Measurements from ENCODE around the gene SGK2.

Gene SGK2
- 0.04 to 0.92 (median 0.77) reads per million in 3 experiments for total RNA-seq

DNA sequence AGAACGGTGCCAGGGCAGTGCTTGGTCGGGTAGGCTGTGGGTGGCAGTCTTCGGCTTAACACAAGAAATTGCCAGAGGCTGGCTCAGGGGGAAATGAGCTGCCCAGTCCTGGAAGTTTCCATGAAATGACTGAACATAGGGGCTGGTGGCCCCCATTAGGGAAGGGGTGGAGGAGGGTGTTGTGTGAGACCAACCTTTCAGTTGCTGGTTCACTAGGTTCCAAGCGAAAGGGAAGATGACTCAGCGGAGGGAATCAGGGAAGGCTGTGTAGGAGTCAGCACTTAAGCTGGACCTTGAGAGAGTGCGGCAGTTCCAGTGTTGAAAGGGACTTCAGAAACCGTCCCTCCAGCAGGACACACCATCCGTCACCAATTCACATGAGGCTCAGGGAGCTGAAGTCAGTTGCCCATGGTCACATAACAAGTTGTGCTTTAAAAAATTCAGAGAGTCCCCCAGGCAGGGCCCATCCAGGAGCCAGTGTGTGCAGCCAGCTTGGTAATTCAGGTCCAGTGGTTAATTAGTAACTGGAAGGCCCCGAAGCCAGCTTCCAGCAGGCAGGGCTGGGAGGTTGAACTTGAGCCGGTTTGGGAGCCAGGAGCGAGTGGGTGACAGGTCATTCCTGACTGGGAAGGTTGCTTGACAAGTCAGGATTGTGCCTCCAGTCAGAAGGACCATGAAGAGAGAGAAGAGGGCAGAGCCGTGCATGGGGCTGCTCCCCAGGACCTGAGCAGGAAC lies at the start of gene SGK2:
Gene SGK2 (plus strand): TSS at position 616 of the 735 bp plus-strand sequence. CDS start 7,469 bp downstream, outside the sequence.
- DNase-seq: no peak

DNA sequence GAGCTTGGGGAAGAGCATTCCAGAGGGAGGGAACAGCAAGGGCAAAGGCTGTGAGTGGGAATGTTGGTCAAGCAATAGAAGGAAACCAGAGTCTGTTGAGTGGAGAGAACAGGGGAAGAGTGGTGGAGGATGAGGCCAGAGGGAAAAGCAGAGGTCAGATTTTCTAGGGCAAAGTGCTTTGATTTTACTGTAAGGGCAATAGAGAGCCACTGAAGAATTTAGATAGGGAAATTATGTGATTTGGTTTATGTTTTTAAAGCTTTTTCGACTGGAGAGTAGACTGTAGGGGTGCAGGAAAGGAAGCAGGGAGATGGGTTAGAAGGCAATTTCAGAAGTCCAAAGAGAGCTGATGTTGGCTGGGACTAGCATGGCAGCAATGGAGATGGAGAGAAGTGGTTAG lies 46.9 kb upstream of the SGK2 start:
- DNase-seq: no peak

DNA sequence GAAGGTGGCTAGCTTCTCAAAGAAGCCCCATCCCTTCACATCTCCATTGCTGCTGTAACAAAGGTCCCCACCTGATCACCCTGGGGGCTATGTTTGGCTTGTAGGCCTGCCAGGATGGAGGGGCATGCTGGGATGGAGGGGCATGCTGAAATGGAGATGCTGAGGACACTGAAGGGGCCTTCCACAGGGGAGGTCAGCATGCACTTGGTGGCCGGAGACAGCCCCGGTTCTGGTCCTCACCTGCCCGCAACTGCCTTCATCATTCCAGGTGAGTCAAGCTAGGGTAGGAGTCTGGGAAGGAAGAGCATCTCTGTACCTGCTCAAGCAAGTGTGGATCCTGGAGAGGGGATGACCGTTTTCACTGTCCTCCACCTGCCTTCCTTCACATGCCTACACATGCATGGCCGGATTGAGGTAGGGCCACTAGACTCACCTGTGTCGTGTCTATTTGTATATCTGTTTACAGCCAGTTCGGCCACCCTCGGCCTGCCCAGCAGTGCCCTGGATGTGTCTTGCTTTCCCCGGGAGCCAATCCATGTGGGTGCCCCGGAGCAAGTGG lies 45.4 kb upstream of the SGK2 start:
- no peak for DNase-seq

DNA sequence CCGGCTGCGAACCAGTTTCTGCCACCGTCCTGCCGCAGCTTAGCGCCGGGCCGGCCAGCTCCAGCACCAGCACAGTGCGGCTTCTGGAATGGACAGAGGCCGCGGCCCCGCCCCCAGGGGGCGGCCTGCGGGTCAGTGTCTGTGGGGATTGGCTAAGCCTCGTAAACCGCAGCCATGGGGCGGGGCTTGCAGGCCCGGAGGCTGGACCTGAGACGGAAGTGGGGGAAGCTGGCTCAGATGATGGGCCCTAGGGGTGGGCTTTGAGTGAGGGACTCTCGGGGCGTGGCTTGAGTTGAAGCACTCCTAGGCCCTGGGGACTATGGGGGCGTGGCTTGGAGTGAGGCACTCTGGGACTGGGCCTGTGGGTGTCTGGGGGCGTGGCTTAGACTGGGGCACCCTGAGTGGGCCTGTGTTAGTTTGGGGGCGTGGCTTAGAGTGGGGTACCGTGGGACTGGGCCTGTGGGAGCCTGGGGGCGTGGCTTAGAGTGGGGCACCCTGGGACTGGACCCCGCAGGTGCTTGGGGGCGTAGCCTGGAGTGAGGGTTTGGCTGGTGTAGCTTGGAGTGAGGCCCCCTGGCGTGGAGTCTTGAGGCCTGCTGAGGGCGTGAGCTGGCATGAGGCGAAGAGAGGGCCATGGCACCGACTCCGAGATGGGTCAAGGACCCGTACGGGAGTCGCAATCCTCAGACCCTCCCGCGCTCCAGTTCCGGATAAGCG lies 44.7 kb upstream of the SGK2 start:
- peak; percentile 92 for DNase-seq

DNA sequence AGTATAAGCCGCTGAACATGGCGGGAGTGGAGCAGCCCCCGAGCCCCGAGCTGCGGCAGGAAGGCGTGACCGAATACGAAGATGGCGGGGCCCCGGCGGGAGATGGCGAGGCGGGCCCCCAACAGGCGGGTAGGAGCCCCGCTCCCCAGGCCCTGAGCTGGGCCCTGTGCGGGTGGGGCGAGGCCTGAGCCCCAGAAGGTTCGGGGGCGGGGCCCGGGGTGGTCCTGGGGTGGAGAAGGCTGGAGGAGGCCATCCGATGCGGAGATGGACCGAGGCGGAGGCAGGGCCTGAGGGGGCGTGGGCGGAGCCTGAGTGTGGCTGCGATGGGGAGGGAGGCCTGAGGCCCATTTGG lies 44.2 kb upstream of the SGK2 start:
- no peak for DNase-seq

DNA sequence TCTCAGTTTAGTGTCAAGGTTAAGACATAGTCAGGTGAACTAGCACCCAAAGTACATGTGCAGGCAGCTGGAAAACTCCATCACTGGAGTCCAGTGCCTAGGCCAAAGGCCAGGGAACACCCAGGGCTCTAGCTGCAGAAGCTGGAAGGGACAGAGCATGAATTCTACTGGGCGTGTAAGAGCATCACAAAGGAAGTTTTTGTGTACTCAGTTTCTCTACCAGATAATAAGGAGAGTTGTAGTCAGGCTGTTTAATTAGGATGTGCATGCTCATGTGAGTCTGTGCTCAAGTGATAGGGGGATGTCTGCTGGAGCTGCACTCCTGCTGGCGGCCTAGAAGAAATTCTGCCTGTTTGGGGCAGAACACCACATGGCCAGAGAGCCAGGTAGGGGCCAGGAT lies 43.2 kb upstream of the SGK2 start:
- no peak for DNase-seq

DNA sequence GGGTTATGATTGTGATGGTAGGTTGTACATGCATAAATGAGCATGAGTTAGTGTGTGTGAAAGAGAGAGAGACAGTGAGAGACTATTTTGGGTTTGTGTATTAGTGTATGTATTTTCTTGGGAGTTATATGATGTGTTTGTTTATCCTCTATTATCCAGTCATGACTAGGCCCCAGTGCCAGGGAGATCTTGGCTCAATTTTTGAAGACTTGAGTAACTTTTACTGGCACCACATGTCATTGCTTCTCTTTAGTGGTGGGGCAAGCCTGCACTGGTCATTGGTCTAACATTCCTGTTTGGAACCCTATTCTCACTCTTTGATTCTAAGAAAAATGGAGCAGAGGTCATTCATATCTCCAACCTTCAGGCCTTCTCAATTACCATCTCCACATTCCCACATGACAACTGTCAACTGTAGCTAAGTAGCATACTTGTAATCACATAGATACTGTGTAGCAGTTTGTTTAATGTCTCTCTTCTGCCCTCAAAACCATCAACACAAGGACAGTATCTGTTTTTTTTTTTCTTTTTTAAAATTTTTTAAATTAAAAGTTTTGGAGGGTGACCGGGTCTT lies 42.5 kb upstream of the SGK2 start:
- no peak for DNase-seq

DNA sequence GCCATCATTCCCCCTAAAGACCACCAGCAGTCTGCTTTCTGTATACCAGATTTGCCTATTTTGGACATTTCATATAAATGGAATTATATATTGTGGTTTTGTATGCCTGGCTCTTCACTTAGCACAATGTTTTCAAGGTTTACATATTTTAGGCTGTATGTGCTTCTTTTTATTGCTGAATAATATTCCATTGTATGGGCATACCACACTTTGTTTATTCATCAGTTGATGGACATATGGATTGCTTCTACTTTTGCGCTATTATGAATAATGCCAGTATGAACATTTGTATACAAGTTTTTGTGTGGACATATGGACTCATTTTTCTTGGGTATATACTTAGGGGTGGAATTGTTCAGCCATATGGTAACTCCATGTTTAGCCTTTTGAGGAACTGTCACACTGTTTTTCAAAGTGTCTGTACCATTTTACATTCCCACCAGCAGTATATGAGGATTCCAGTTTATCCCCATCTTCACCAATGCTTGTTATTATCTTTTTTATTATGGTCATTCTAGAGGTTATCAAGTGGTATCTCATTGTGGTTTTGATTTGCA lies 38.7 kb upstream of the SGK2 start:
- no peak for DNase-seq

DNA sequence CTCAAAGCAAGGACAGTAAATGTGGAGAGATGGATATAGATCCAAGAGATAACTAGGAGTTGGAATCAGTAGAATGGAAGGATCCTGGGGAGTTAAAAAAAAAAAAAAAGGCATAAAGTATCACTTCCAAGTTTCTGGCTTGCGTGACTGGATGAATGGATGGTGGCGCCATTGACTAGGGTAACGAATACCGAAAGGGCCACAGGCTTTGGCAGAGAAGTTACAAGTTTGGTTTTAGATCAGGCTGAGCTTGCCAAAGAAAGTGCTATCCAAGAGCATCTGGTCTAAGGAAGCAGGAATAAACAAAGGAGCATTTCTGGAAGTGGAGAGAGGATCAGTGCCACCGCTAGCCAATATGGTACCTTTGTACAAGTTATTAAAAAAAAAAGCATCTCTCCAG lies 33.8 kb upstream of the SGK2 start:
- no peak for DNase-seq

DNA sequence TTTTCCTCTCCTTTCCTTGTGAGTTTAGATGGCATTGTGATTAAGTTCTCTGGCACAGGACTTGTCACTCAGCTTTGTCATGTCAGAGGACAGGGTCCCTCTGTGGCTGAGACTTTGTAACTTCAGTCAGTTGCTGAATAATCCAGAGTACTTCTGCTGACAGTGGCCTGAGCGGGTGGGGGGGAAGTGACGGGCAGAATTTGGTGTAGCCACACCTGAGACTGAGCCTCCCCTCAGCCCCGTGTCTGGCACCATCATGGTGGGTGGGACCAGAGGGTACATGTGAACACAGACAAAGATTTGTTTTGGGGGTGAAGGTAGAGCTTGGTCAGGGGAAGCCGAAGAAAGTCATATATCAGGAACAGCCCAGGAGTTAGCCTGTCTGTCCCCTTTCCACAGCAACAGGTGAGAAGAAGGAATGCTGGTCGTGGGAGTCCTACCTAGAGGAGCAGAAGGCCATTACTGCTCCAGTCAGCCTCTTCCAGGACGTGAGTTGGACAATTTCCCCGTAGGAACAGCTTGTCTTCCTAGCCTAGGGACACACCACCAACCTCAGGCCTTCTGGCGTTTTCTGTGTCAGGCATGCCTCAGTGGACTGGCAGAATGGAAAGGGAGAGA lies 30.5 kb upstream of the SGK2 start:
- no peak for DNase-seq

DNA sequence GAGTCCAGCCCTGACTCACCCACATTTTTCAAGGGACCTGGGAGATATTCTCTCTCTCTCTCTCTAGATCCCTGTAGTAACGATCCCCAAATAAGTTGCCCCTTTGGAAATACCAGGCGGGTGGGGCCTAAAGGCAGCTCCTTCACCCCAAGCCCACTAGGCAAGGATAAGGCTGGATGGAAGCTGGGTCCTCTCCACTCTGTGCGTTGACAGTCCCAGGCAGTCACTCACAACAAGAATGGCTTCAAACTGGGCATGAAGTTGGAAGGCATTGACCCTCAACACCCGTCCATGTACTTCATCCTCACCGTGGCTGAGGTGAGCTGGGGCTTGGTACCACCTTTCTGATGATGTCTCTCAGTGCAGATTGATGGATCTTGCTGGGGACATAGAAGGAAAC lies 29.8 kb upstream of the SGK2 start:
- no peak for DNase-seq

DNA sequence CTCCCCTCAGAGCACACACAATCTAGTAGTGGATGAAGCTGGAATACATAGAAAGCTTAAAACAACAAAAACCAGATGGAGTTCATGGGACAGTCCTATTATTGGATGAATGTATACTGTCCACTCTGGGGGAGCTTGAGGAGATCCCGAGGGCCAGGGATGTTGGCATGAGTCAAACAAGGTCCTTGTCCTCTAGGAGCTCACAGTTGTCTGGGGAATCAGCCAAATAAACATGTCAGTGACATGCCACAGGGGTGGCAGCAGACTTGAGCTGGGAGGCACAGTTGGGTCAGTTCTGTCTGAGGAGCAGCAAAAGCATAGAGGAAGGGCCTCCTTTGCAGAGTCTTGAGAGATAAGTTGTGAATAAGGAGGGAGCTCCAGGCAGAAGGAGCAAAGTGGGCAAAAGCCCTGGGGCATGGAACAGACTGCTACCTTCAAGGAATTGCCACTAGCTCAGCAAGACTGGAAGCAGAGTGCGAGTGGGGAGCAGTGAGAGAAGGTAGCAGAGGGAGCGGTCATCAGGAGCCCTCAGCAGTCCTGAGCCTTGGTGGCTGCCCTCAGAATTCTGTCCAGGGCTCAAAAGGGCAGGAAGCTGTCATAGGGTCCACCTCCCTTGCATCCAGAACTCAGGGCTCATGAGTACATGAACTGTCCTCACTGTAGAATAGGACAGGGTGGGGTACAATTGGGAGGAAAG lies 29.2 kb upstream of the SGK2 start:
- DNase-seq: no peak

DNA sequence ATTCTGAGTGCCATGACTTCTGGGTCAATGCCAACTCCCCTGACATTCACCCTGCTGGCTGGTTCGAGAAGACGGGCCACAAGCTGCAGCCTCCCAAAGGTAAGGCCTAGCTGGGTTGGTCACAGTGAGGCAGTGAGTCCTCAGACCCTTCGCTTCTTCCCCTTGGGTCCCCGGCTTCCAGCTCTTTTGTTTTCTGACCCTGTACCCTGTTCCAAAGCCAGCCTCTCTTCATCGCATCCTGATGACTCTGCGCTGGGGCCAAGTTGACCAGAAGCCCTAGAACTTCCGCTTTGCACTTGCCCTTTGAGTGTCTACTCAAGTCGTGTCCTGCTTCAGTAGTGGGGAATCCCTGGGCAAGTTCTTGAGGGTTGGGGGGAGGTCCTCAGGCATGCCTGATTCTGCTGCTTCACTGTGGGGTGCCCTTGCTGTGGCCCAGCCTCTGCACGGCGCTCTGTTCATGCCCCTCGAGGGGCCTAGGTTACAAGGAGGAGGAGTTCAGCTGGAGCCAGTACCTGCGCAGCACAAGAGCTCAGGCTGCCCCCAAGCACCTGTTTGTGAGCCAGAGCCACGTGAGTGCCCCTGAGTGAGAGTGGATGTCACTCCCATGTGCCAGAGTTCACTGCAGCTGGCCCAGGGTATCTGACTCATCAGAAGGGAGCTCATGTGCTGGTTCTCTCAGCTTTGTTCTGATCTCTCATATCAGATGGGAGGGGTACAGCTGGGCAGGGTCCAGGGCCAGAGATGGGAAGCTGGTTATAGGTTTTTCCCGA lies 28.3 kb upstream of the SGK2 start:
- no peak for DNase-seq

DNA sequence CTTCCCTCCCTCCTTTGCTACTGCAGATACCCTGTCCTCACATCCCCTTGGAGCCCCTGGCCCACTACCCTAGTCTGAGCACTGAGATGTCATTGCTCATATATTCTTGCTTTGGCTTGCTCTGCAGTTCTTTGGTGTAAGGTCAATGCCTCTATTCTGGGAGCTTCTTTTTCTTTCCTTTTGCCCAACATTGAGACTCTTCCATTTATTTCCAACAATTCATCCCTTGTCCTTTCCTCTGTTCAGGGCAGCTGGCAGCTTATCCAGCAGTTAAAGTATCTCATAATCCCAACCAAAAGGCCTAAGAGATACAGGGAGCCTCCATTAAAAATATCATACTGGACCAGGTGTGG lies 27.8 kb upstream of the SGK2 start:
- no peak for DNase-seq

DNA sequence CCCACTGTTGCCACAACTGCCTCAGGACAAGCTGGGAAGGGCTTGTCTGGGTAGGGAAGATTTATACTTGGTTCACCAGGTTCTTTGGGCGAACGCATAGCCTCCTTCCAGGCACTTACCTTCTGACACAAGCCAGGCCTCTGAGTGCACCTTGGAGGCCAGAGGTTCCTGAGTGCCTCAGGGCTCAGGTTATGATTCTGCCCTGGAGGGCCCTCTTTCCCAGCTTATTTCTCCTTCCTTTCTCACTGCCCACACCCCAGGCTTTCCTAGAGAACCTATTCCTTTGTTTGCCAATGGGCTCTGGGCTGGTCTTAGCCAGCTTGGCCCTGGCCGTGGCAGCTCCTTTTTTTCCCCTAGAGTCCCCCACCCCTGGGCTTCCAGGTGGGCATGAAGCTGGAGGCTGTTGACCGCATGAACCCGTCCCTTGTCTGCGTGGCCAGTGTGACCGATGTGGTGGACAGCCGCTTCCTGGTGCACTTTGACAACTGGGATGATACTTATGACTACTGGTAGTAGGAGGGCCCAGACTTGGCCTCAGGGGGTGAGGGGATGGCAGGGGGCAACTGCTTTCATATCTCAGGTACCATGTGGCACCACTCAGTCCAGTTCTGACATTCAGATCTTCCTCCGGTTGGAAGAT lies 26.3 kb upstream of the SGK2 start:
- no peak for DNase-seq

DNA sequence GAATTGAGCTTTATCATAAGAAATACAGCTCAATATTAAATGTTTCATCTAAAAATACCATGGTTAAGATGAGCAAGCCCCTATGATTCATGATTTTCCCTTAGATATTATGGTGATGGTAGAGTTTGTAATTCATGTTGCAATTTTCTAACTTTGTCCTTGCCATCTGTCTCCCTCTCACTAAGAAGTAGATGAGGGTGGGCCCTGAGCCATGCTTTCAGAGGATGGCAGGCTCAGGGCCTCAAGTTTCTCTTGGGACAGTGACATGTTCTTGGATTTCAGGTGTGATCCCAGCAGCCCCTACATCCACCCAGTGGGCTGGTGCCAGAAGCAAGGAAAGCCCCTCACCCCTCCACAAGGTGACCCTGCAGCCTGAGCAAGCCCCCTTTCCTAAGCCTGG lies 25.8 kb upstream of the SGK2 start:
- no peak for DNase-seq

DNA sequence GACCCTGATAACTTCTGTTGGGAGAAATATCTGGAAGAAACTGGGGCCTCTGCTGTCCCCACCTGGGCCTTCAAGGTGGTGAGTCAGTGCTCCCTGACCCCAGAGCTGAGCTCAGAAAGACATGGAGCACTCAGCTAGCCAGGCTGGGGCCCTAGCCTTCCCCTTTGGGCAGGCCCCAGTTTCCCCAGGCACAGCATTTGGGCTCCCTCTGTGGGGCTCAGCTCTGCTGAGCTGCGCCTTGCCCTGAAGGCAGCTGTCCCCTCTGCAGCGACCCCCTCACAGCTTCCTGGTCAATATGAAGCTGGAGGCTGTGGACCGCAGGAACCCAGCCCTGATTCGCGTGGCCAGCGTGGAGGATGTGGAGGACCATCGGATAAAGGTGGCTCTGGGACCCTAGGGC lies 24.8 kb upstream of the SGK2 start:
- DNase-seq: no peak

DNA sequence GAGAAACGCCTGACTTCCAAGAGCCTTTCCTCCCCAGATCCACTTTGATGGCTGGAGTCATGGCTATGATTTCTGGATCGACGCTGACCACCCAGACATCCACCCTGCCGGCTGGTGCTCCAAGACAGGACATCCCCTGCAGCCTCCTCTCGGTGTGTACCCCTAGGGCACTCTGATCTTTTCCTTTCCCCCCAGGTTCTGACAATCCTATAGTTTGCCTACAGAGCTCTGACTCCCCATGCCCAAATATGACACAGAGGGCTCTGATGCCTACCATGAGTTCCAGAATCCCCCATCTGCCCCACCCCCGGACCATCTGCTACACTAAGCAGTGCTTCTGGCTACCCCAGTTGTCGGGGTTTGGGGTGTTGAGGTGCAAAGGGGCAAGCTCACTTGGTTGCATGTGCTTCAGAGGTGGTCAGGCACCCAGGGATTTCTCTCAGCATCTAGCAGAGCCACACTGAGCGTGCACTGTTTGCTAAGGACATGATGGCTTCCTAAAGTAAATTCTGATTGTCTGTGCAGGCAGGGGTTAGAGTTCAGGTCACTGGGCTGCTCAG lies 24.0 kb upstream of the SGK2 start:
- no peak for DNase-seq

DNA sequence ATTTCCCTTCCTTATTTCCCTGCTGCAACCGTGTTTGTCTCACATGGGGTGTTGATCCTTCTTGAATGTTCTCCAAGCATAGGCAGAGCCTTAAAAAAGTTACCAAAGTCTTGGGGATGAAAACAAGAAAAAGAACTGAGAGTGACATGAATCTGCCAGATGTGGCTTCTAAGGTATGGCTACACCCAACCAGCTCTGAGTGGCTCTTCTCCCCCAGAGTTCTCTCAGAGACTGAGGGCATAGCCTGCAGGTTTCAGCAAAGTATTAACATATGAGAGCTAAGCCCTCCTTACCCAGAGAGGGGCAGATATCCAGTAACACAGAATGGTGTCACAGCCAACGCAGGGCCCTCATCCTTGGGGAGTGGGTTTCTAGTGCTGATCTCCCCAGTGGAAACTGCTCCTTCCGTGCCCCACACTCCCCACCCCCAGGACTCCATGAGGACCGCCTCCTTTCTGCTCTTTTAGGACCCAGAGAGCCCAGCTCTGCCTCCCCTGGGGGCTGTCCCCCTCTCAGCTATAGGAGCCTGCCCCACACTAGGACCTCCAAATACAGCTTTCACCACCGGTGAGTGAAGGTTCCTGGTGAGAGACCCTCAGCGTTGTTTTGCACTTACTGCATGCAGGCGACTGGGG lies 23.3 kb upstream of the SGK2 start:
- DNase-seq: no peak

DNA sequence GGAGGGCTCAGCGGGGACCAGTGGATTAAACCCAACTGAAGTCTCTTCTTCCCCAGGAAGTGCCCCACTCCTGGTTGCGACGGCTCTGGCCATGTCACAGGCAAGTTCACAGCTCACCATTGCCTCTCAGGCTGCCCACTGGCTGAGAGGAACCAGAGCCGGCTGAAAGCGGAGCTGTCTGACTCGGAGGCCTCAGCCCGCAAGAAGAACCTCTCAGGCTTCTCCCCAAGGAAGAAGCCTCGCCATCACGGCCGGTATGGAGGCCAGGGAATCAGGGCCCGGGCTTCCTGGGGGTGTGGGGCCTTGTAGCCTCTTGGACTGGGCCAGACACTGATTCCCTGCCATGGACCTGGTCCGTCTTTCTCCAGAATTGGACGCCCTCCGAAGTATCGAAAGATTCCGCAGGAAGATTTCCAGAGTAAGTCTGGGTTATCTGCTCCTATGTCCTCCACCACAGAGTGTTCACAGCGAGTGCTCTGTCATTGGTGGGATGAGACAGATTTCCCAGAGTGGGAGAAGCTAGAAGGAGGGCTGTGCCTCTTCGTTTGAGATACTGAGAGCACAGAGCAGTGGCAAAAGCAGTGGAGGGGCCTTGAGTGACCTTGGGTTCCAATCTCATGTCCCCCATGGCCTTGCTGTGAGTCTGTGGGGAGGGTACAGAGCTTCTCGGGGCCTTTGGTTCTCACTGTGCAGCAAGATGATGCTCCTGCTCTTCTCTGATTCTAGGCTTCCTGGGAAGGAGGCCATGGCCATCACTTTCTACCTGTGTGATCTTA lies 22.6 kb upstream of the SGK2 start:
- DNase-seq: no peak

Measured in central memory CD4-positive, alpha-beta T cell (primary cell).